Measurements from ENCODE around the gene FOXA2.
"Not testable (repeated sequence)": the region's sequence is repeated elsewhere in the genome, so short reads cannot be mapped to it uniquely, and the experiment has no call there.

Gene FOXA2

GRCh38 chr20:22584522-22584921 is at the start of gene FOXA2:
TSS of gene FOXA2 (minus strand) at chr20:22584572. CDS start at chr20:22584278, 294 bp downstream.
- DNase-seq (ENCODE audit: low read depth in 3 of 3, low spot score in 1 of 3) = no peak

- no peak for DNase-seq (ENCODE audit: low read depth in 3 of 3, low spot score in 1 of 3)
Observed at GRCh38 chr20:22630701-22631100, 46.3 kb upstream of the FOXA2 start.

GRCh38 chr20:22629927-22630326 is 45.6 kb upstream of the FOXA2 start:
- DNase-seq (ENCODE audit: low read depth in 3 of 3, low spot score in 1 of 3) = no peak

GRCh38 chr20:22629447-22629846 is 45.1 kb upstream of the FOXA2 start:
- DNase-seq (ENCODE audit: low read depth in 3 of 3, low spot score in 1 of 3) = no peak

- no peak for DNase-seq (ENCODE audit: low read depth in 3 of 3, low spot score in 1 of 3)
Observed at GRCh38 chr20:22626496-22626895, 42.1 kb upstream of the FOXA2 start.

- DNase-seq (ENCODE audit: low read depth in 3 of 3, low spot score in 1 of 3) = no peak
Observed at GRCh38 chr20:22623211-22623610, 38.8 kb upstream of the FOXA2 start.

- no peak for DNase-seq (ENCODE audit: low read depth in 3 of 3, low spot score in 1 of 3)
Observed at GRCh38 chr20:22620342-22620741, 36.0 kb upstream of the FOXA2 start.

- DNase-seq (ENCODE audit: low read depth in 3 of 3, low spot score in 1 of 3) = no peak
Observed at GRCh38 chr20:22619806-22620205, 35.4 kb upstream of the FOXA2 start.

GRCh38 chr20:22619272-22619671 is 34.9 kb upstream of the FOXA2 start:
- no peak for DNase-seq (ENCODE audit: low read depth in 3 of 3, low spot score in 1 of 3)

- DNase-seq (ENCODE audit: low read depth in 3 of 3, low spot score in 1 of 3) = no peak
Observed at GRCh38 chr20:22617160-22617559, 32.8 kb upstream of the FOXA2 start.

GRCh38 chr20:22616551-22616950 is 32.2 kb upstream of the FOXA2 start:
- no peak for DNase-seq (ENCODE audit: low read depth in 3 of 3, low spot score in 1 of 3)

- no peak for DNase-seq (ENCODE audit: low read depth in 3 of 3, low spot score in 1 of 3)
Observed at GRCh38 chr20:22615425-22615824, 31.1 kb upstream of the FOXA2 start.

- DNase-seq (ENCODE audit: low read depth in 3 of 3, low spot score in 1 of 3) = no peak
Observed at GRCh38 chr20:22611636-22612035, 27.3 kb upstream of the FOXA2 start.

- DNase-seq (ENCODE audit: low read depth in 3 of 3, low spot score in 1 of 3) = no peak
Observed at GRCh38 chr20:22607695-22608094, 23.3 kb upstream of the FOXA2 start.

GRCh38 chr20:22604815-22605214 is 20.4 kb upstream of the FOXA2 start:
- no peak for DNase-seq (ENCODE audit: low read depth in 3 of 3, low spot score in 1 of 3)

GRCh38 chr20:22601361-22602141 is 17.2 kb upstream of the FOXA2 start:
- DNase-seq (ENCODE audit: low read depth in 3 of 3, low spot score in 1 of 3) = no peak

- DNase-seq (ENCODE audit: low read depth in 3 of 3, low spot score in 1 of 3) = not testable (repeated sequence)
Observed at GRCh38 chr20:22599258-22599657, 14.9 kb upstream of the FOXA2 start.

GRCh38 chr20:22597303-22597702 is 12.9 kb upstream of the FOXA2 start:
- no peak for DNase-seq (ENCODE audit: low read depth in 3 of 3, low spot score in 1 of 3)

GRCh38 chr20:22590662-22591061 is 6.3 kb upstream of the FOXA2 start:
- no peak for DNase-seq (ENCODE audit: low read depth in 3 of 3, low spot score in 1 of 3)

- no peak for DNase-seq (ENCODE audit: low read depth in 3 of 3, low spot score in 1 of 3)
Observed at GRCh38 chr20:22586645-22587310, 2.4 kb upstream of the FOXA2 start.

- DNase-seq (ENCODE audit: low read depth in 3 of 3, low spot score in 1 of 3) = no peak
Observed at GRCh38 chr20:22585786-22586493, 1.6 kb upstream of the FOXA2 start.
